Stimulated activated CD4-positive, alpha-beta T cell treated with anti-CD3 and anti-CD28 coated beads, TNF-alpha, amount 100 ng/mL, for 1 hour (primary cell): ENCODE results near the gene STAMBP.
"Not testable (repeated sequence)": the region's sequence is repeated elsewhere in the genome, so short reads cannot be mapped to it uniquely, and the experiment has no call there.

Experiments
- DNase-seq, 3 donors: peaks; one replicate each; pipeline ENCODE4 v3.0.0-alpha.2; 2020; ENCODE audit warnings: low read depth in 3 of 3, low spot score in 1 of 3

The STAMBP gene

GRCh38 chr2:73885406-73885805, 56.6 kb downstream of the STAMBP start:
- no peak for DNase-seq

- no peak for DNase-seq
Observed at GRCh38 chr2:73886357-73886756, 57.6 kb downstream of the STAMBP start.

- DNase-seq, result not testable (repeated sequence)
Observed at GRCh38 chr2:73887596-73888353, 59.0 kb downstream of the STAMBP start.

GRCh38 chr2:73888388-73888787, 59.6 kb downstream of the STAMBP start:
- no peak for DNase-seq

- no peak for DNase-seq
Observed at GRCh38 chr2:73889206-73889605, 60.4 kb downstream of the STAMBP start.

- no peak for DNase-seq
Observed at GRCh38 chr2:73890301-73891092, 61.7 kb downstream of the STAMBP start.

- DNase-seq, result no peak
Observed at GRCh38 chr2:73891276-73891901, 62.6 kb downstream of the STAMBP start.

GRCh38 chr2:73892631-73893329, 64.0 kb downstream of the STAMBP start, which contains the start of gene ACTG2:
ACTG2 (plus strand) TSS chr2:73893008; CDS start chr2:73901312, 8,304 bp downstream.
- no peak for DNase-seq

GRCh38 chr2:73893764-73894474, 65.2 kb downstream of the STAMBP start:
- no peak for DNase-seq

- DNase-seq, result no peak
Observed at GRCh38 chr2:73894475-73894850, 65.7 kb downstream of the STAMBP start.

- DNase-seq, result no peak
Observed at GRCh38 chr2:73894877-73895276, 66.1 kb downstream of the STAMBP start.

GRCh38 chr2:73895473-73895872, 66.7 kb downstream of the STAMBP start:
- DNase-seq, result no peak

- no peak for DNase-seq
Observed at GRCh38 chr2:73896362-73897239, 67.8 kb downstream of the STAMBP start.

- DNase-seq, result no peak
Observed at GRCh38 chr2:73897240-73897583, 68.5 kb downstream of the STAMBP start.

GRCh38 chr2:73897934-73898333, 69.2 kb downstream of the STAMBP start:
- no peak for DNase-seq

- no peak for DNase-seq
Observed at GRCh38 chr2:73899801-73900336, 71.1 kb downstream of the STAMBP start.

- DNase-seq, result no peak
Observed at GRCh38 chr2:73901143-73901542, 72.4 kb downstream of the STAMBP start.

- no peak for DNase-seq
Observed at GRCh38 chr2:73902284-73902683, 73.5 kb downstream of the STAMBP start.

GRCh38 chr2:73903313-73903712, 74.6 kb downstream of the STAMBP start:
- DNase-seq, result no peak
